Ovary (tissue), 10 donors: ENCODE measurements around the gene HP. TPM values are rescaled to one million over a fixed set of nuclear protein-coding genes. Genes with fewer than 3 reads are reported as not detected.
A peak's percentile ranks its signal among the peaks of the same experiment; 100 is the strongest.
"Not testable (repeated sequence)": the region's sequence is repeated elsewhere in the genome, so short reads cannot be mapped to it uniquely, and the experiment has no call there.

ENCODE experiments used
- DNase-seq, 5 donors: peaks; one replicate each; pipeline ENCODE4 v3.0.0-alpha.2; 2019 to 2020
- H3K27ac ChIP-seq, 2 donors: fragments of 200-600 bp; one replicate each; pipeline versions ENCODE4 v1.5.1 to v1.8.0; 2019 to 2022
- H3K27me3 ChIP-seq: fragments of 200-600 bp; one replicate; pipeline ENCODE4 v1.8.0; 2022
- H3K36me3 ChIP-seq: fragments of 200-600 bp; sonication (generic); one replicate; pipeline ENCODE4 v1.5.1; 2019
- H3K4me1 ChIP-seq: one replicate; pipeline ENCODE4 v1.8.1; 2013; ENCODE audit warnings: mild to moderate bottlenecking, moderate library complexity; ENCODE audit not compliant: insufficient read depth
- H3K4me3 ChIP-seq: fragments of 200-600 bp; sonication (generic); one replicate; pipeline ENCODE4 v1.5.1; 2017
- H3K9me3 ChIP-seq, 2 donors: fragments of 200-600 bp in 1 of 2; sonication (generic) in 1 of 2; one replicate each; pipeline versions ENCODE4 v1.5.1 to v1.8.1; 2013 to 2019; ENCODE audit warnings: mild to moderate bottlenecking in 1 of 2, moderate library complexity in 1 of 2
- EP300 ChIP-seq: sonication (generic); formaldehyde crosslinking; IDR thresholded peaks from one replicate; pipeline ENCODE4 v1.6.1; 2017; ENCODE audit warnings: antibody characterized with exemption
- POLR2A ChIP-seq: fragments of 450-650 bp; IDR thresholded peaks from one replicate; pipeline ENCODE4 v1.6.1; 2017; ENCODE audit warnings: antibody characterized with exemption, mild to moderate bottlenecking, moderate library complexity
- WGBS, 3 donors: extraction: QIAGEN DNeasy Blood & Tissue Kit in 1 of 3; methylation state at CpG; one replicate each; pipeline versions ENCODE4 v1.1.5 to v1.1.7; 2013 to 2017; 5-methylcytosine and 5-hydroxymethylcytosine counted together
- intact Hi-C, 4 donors: fragments of 100-400 bp; cut with DNase I; formaldehyde crosslinking; loops; one replicate each; pipeline versions ENCODE4 v1.11.0 to v1.15.1; 2022 to 2023
- long read RNA-seq, 3 donors: library from polyadenylated mRNA in 2 of 3; unstranded in 2 of 3; transcript quantifications; one replicate each; pipeline ENCODE4 v2.0.0 and lab custom pipeline, GENCODE V29; 2021 to 2026
- polyA plus RNA-seq, 2 donors: library from polyadenylated mRNA; stranded (reverse); fragments of 200-250 nt in 1 of 2; fragments of 350-450 nt in 1 of 2; fragmentation: Illumina TruSeq in 1 of 2; extraction: RNeasy Lipid Tissue Mini Kit (QIAGEN cat#74804) in 1 of 2; gene quantifications; one replicate each; pipeline ENCODE4 v1.2.3, GENCODE V29; 2013 to 2014
- total RNA-seq, 7 donors: library from RNA; depleted of rRNA in 2 of 7; stranded (reverse); fragments of >200 nt in 2 of 7; fragmentation: NEBNext Ultra II Directional in 3 of 7; extraction: Animal tissue kit (Norgen Biotek cat#: 25700) in 3 of 7; gene quantifications; one replicate each; pipeline versions ENCODE4 v1.1.0 to v1.2.4, GENCODE V29; 2016 to 2023
- TF ChIP-seq, protein P1 (sequence below), 3 donors: fragments of 450-650 bp in 2 of 3; fragments of 200-600 bp in 1 of 3; IDR thresholded peaks; one replicate each; pipeline versions ENCODE4 v1.5.1 to v1.8.0; 2016 to 2022; ENCODE audit warnings: antibody characterized with exemption in 3 of 3, mild to moderate bottlenecking in 1 of 3
- donor health status: DM: no; HTN: no; CAD: no; lungs with moderate emphysema.
- donor health status: DM: no; HTN: no; CAD: no.
- donor health status: Bipolar disorder and iron deficiency.
- donor health status: DM: yes; HTN: yes; CAD: no.
- donor health status: DM: no; HTN: no; CAD: no.
- donor health status: DM: yes; HTN: yes; CAD: no.

Gene HP
- total RNA-seq (100 to 1,000 TPM in 1 of 7 donors, 10 to 100 TPM in 5, under 1 TPM in 1; 0.66 to 186 (median 23.9) TPM), polyA plus RNA-seq (10 to 100 TPM; 20.0 to 30.1 TPM)
- long read RNA-seq, donor 1, transcript HP-209 (5 exons, 1,187 nt) = minor isoform, 27 of 73 reads
- long read RNA-seq, donor 1, transcript HP-202 (7 exons, 1,443 nt) = major isoform, 39 of 73 reads
- long read RNA-seq, donor 1, partial matches to known transcripts = 3 of 73 reads
- long read RNA-seq, donor 1, other reads (novel, unspliced or antisense) = 2 of 73 reads
- long read RNA-seq, donor 2 = 0 reads
- long read RNA-seq, donor 3, transcript HP-202 (7 exons, 1,443 nt) = major isoform, 10 of 21 reads
- long read RNA-seq, donor 3, transcript HP-209 (5 exons, 1,187 nt) = minor isoform, 5 of 21 reads
- long read RNA-seq, donor 3, partial matches to known transcripts = 2 of 21 reads
- long read RNA-seq, donor 3, other reads (novel, unspliced or antisense) = 4 of 21 reads

- intact Hi-C loops = not testable (repeated sequence)
These were observed at the start of gene HP for GRCh38 chr16:72054254-72054847. TSS of gene HP (plus strand) at chr16:72054505. CDS start at chr16:72054653, 148 bp downstream.

DNA sequence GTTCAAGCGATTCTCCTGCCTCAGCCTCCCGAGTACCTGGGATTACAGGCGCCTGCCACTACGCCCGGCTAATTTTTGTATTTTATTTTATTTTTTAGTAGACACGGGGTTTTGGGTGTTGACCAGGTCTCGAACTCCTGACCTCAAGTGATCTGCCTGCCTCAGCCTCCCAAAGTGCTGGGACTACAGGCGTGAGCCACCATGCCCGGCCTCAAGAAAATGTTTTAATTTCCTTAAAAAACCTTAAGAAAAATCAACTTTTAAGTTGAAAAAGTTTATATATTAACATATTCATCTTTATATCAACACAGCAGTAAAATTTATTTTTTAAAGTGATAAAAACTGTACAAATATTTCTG, 46.3 kb upstream of the HP start:
- TF ChIP-seq, protein P1, sequence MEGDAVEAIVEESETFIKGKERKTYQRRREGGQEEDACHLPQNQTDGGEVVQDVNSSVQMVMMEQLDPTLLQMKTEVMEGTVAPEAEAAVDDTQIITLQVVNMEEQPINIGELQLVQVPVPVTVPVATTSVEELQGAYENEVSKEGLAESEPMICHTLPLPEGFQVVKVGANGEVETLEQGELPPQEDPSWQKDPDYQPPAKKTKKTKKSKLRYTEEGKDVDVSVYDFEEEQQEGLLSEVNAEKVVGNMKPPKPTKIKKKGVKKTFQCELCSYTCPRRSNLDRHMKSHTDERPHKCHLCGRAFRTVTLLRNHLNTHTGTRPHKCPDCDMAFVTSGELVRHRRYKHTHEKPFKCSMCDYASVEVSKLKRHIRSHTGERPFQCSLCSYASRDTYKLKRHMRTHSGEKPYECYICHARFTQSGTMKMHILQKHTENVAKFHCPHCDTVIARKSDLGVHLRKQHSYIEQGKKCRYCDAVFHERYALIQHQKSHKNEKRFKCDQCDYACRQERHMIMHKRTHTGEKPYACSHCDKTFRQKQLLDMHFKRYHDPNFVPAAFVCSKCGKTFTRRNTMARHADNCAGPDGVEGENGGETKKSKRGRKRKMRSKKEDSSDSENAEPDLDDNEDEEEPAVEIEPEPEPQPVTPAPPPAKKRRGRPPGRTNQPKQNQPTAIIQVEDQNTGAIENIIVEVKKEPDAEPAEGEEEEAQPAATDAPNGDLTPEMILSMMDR (IDR thresholded peaks at IDR 0.05) = peak in 1 of 3 donors; percentile 20
- H3K27me3 ChIP-seq, H3K9me3 ChIP-seq, DNase-seq, intact Hi-C loops, H3K4me1 ChIP-seq, H3K36me3 ChIP-seq, H3K27ac ChIP-seq: not testable (repeated sequence)
- peak overlapping the region; percentile 21 for H3K4me3 ChIP-seq
- 65 to 74% (median 65%) methylated on average over 9 of the region's 9 CpGs for WGBS, 3 donors

More at GRCh38 chr16:72054254-72054847, at the start of gene HP:
- not testable (repeated sequence) for H3K4me3 ChIP-seq, H3K27me3 ChIP-seq, DNase-seq, H3K36me3 ChIP-seq, H3K27ac ChIP-seq, H3K9me3 ChIP-seq, H3K4me1 ChIP-seq
- 82 to 87% (median 84%) methylated on average over 5 of the region's 5 CpGs for WGBS, 3 donors

DNA sequence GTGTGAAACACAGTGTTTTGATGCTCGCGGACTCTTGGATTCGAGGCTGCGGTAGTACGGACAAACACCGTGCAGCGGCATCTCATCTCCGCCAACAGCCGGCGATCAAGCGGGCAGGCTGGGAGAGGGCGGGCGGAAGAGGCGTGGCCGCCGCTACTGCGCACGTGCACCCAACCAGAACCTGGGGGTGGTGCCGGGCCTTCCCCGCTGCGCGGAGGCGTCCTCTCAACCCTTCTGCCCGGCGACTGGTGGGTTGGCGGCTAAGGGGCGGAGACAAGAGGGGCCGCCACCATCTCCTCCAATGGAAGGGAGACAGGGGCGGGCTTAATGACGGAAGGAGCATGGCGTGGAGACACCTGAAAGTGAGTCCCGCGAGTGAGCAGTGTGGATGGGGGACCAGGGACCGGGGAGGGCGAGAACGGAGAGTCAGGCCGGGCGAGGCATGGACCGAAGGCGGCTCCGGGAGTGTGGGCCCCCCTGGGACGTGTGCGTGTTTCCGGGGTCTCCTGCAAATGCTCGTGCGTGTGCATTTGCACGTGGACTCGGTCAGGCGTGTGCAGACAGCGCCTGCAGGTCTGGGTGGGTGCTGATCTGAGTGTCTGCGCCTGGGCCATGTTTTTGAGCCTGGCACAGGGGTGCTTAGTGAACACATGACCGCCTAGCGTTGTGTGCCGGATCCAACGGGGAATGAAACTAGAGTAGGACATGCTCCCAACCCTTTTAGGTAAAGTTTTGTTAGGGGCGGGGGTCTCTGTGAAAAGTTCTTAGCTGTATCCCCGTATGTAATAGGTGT, 45.7 kb upstream of the HP start, which contains the start of gene DHODH:
Gene DHODH (plus strand): TSS at position 321 of the 793 bp plus-strand sequence. CDS start 21 bp downstream, at position 342.
- peak within 1 kb of the TSS; percentile 82 for H3K4me3 ChIP-seq
- H3K4me1 ChIP-seq = peaks cover 6% of the 10 kb centered on the region
- TF ChIP-seq POLR2A = peak; percentile 6
- TF ChIP-seq EP300 = no peak
- H3K9me3 ChIP-seq = no peaks in the 10 kb centered on the region
- H3K36me3 ChIP-seq = no peaks in the 10 kb centered on the region
- peak within 1 kb of the TSS in 1 of 2 donors; percentile 11 for H3K27ac ChIP-seq
- DNase-seq = peak; percentile 96 to 98 (median 97)
- intact Hi-C loops = no loop called here
- 0 to 1% (median 0%) methylated on average over 57 of the region's 57 CpGs for WGBS, 3 donors
- no peaks in the 10 kb centered on the region for H3K27me3 ChIP-seq

DNA sequence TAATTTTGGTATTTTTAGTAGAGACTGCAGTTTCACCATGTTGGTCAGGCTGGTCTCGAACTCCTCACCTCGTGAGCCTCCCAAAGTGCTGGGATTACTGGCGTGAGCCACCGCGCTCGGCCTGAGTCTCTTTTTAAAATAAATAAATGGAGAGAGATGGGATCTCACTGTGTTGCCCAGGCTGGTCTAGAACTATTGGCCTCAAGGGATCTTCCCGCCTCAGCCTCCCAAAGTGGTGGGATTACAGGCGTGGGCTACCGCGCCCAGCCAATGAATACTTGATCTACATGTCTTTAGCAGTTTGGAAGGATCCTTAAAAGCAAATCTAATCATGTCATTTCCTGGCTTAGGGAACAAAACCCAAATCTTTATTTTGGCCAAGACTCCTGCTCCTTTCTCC, 44.5 kb upstream of the HP start:
- DNase-seq = no peak
- no peak for TF ChIP-seq POLR2A
- no peak for TF ChIP-seq EP300
- TF ChIP-seq, protein P1 (IDR thresholded peaks at IDR 0.05) = no peak
- Histone ChIP-seq H3K27me3 (no peaks in the 10 kb centered on the region), H3K4me3 (no peak overlapping the region), H3K4me1 (peaks cover 8% of the 10 kb centered on the region), H3K9me3 (no peaks in the 10 kb centered on the region), H3K36me3 (no peaks in the 10 kb centered on the region), H3K27ac (no peak overlapping the region)
- WGBS, 3 donors = 95 to 97% (median 96%) methylated on average over 10 of the region's 10 CpGs
- intact Hi-C loops = loop anchor here in 1 of 4 donors (10.0 kb wide), 1 partner anchor 85 kb away; the partner anchor contains the start of genes DHX38 and TXNL4B

- no peaks in the 10 kb centered on the region for H3K36me3 ChIP-seq
- H3K27me3 ChIP-seq = no peaks in the 10 kb centered on the region
- DNase-seq = no peak
- intact Hi-C loops = loop anchor here in 1 of 4 donors (10.0 kb wide), 1 partner anchor 82 kb away; the partner anchor contains the start of genes DHX38 and TXNL4B
- H3K4me1 ChIP-seq = peaks cover 8% of the 10 kb centered on the region
- H3K4me3 ChIP-seq = no peak overlapping the region
- WGBS, 3 donors = 79 to 83% (median 80%) methylated on average over 9 of the region's 9 CpGs
- TF ChIP-seq, protein P1 (IDR thresholded peaks at IDR 0.05) = no peak
- no peak for TF ChIP-seq POLR2A
- no peak for TF ChIP-seq EP300
- H3K9me3 ChIP-seq = no peaks in the 10 kb centered on the region
- no peak overlapping the region for H3K27ac ChIP-seq
These were observed 41.7 kb upstream of the HP start for GRCh38 chr16:72012607-72013006.
